ENCODE measurements around the gene SKI. TPM values are rescaled to one million over a fixed set of nuclear protein-coding genes. Genes with fewer than 3 reads are reported as not detected.

Gene SKI
- total RNA-seq, 1 experiment from 2014 or later: 38.2 TPM

GRCh38 chr1:2302292-2302925, 74.3 kb downstream of the SKI start:
- H3K9me3 Mint-ChIP-seq (ENCODE audit: unreplicated experiment): no peaks in the 10 kb centered on the region
- no peaks in the 10 kb centered on the region for H3K4me1 Mint-ChIP-seq (ENCODE audit: low read depth, unreplicated experiment)
- H3K4me3 Mint-ChIP-seq (ENCODE audit: unreplicated experiment): no peak overlapping the region
- no TSS peak for BruUV-seq (replicated peaks)
- no peak for TF ChIP-seq CTCF (IDR thresholded peaks at IDR 0.05; ENCODE audit: insufficient read depth in 1 of 2, low read depth in 1 of 2, low read length in 1 of 2, severe bottlenecking in 1 of 2, unreplicated experiment in 1 of 2)
- H3K36me3 ChIP-seq (ENCODE audit: control insufficient read depth, insufficient read depth, low read length): no peaks in the 10 kb centered on the region
- CTCF ChIA-PET: no interaction called here
- H3K36me3 Mint-ChIP-seq (ENCODE audit: insufficient read depth, unreplicated experiment): peaks cover 35% of the 10 kb centered on the region
- no peaks in the 10 kb centered on the region for H3K27me3 ChIP-seq (replicated peaks; ENCODE audit: control insufficient read depth, insufficient read depth, low read length)
- no peak overlapping the region for H3K4me3 ChIP-seq (ENCODE audit: low read depth, low read length)
- H3K9me3 ChIP-seq: no peaks in the 10 kb centered on the region
- POLR2A ChIA-PET: no interaction called here
- DNase-seq: no peak
- intact Hi-C loops (cut with micrococcal nuclease; ENCODE audit: unreplicated experiment): no loop called here
- H3K27me3 Mint-ChIP-seq (ENCODE audit: insufficient read depth, unreplicated experiment): no peaks in the 10 kb centered on the region
- no peak overlapping the region for H3K27ac Mint-ChIP-seq (ENCODE audit: unreplicated experiment)
- no peaks in the 10 kb centered on the region for H3K4me1 ChIP-seq

- intact Hi-C loops (cut with micrococcal nuclease; ENCODE audit: unreplicated experiment): no loop called here
- Mint-ChIP-seq H3K4me3 (ENCODE audit: unreplicated experiment) (no peak overlapping the region), H3K4me1 (ENCODE audit: low read depth, unreplicated experiment) (no peaks in the 10 kb centered on the region), H3K27me3 (ENCODE audit: insufficient read depth, unreplicated experiment) (no peaks in the 10 kb centered on the region), H3K27ac (ENCODE audit: unreplicated experiment) (no peak overlapping the region), H3K36me3 (ENCODE audit: insufficient read depth, unreplicated experiment) (peaks cover 43% of the 10 kb centered on the region), H3K9me3 (ENCODE audit: unreplicated experiment) (no peaks in the 10 kb centered on the region)
- no peak for TF ChIP-seq CTCF (IDR thresholded peaks at IDR 0.05; ENCODE audit: insufficient read depth in 1 of 2, low read depth in 1 of 2, low read length in 1 of 2, severe bottlenecking in 1 of 2, unreplicated experiment in 1 of 2)
- ChIA-PET CTCF (no interaction called here), POLR2A (no interaction called here)
- no peaks in the 10 kb centered on the region for H3K27me3 ChIP-seq (replicated peaks; ENCODE audit: control insufficient read depth, insufficient read depth, low read length)
- H3K4me1 ChIP-seq: no peaks in the 10 kb centered on the region
- no peak for DNase-seq
- no peaks in the 10 kb centered on the region for H3K36me3 ChIP-seq (ENCODE audit: control insufficient read depth, insufficient read depth, low read length)
- H3K4me3 ChIP-seq (ENCODE audit: low read depth, low read length): no peak overlapping the region
- no TSS peak for BruUV-seq (replicated peaks)
- H3K9me3 ChIP-seq: no peaks in the 10 kb centered on the region
Observed at GRCh38 chr1:2303016-2303775, 75.1 kb downstream of the SKI start.

GRCh38 chr1:2303781-2304180, 75.7 kb downstream of the SKI start:
- Mint-ChIP-seq H3K27ac (ENCODE audit: unreplicated experiment) (no peak overlapping the region), H3K36me3 (ENCODE audit: insufficient read depth, unreplicated experiment) (peaks cover 43% of the 10 kb centered on the region), H3K9me3 (ENCODE audit: unreplicated experiment) (no peaks in the 10 kb centered on the region), H3K4me3 (ENCODE audit: unreplicated experiment) (no peak overlapping the region), H3K27me3 (ENCODE audit: insufficient read depth, unreplicated experiment) (no peaks in the 10 kb centered on the region), H3K4me1 (ENCODE audit: low read depth, unreplicated experiment) (no peaks in the 10 kb centered on the region)
- intact Hi-C loops (cut with micrococcal nuclease; ENCODE audit: unreplicated experiment): no loop called here
- BruUV-seq (replicated peaks): no TSS peak
- POLR2A ChIA-PET: no interaction called here
- Histone ChIP-seq H3K9me3 (no peaks in the 10 kb centered on the region), H3K4me3 (ENCODE audit: low read depth, low read length) (no peak overlapping the region), H3K4me1 (no peaks in the 10 kb centered on the region), H3K27me3 (replicated peaks; ENCODE audit: control insufficient read depth, insufficient read depth, low read length) (no peaks in the 10 kb centered on the region), H3K36me3 (ENCODE audit: control insufficient read depth, insufficient read depth, low read length) (no peaks in the 10 kb centered on the region)
- no peak for TF ChIP-seq CTCF (IDR thresholded peaks at IDR 0.05; ENCODE audit: insufficient read depth in 1 of 2, low read depth in 1 of 2, low read length in 1 of 2, severe bottlenecking in 1 of 2, unreplicated experiment in 1 of 2)
- DNase-seq: no peak
- CTCF ChIA-PET: no interaction called here
